ENCODE results near the gene PLEKHF1.
"Not testable (repeated sequence)": the region's sequence is repeated elsewhere in the genome, so short reads cannot be mapped to it uniquely, and the experiment has no call there.

PLEKHF1 gene

DNA sequence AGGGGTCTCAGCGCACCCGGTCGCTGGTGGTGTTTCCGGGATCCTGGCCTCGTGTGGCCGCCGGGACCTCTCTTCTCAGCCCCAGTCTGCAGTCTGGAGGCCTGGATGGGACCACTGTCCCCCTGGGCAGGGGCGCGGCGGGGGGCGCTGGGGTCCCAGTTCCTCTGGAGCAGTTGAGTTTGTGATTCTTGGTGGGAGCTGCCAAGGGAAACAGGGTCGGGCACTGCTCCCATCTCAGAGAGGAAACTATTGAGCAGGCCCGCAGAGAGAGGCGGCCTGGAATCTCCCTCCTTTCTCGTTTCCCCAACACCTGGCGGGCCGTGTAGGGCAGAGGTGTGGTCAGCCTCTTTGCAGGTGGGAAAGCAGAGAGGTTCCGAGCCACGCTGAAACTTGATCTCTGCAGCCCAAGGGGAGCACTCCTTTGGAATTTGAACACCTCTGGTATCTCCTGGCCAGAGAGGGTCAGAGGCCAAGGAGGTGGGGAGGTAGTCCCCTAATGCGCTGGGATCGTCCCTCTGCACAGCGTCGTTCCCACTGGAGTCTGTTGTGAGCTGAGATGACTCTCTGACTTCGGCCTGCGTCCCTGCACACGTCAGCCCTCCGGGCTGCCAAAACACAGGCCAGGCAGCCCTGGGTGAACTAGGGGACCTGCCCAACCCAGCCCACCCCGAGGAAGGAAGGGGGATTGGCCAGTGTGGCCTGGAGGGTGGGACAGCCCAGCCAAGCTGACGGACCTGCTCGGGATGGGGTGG lies 741 bp downstream of the PLEKHF1 start:
- DNase-seq, result peak in 1 of 3 experiments; percentile 15

GRCh38 chr19:29666578-29667386 lies 1.5 kb downstream of the PLEKHF1 start:
- DNase-seq, result no peak

DNA sequence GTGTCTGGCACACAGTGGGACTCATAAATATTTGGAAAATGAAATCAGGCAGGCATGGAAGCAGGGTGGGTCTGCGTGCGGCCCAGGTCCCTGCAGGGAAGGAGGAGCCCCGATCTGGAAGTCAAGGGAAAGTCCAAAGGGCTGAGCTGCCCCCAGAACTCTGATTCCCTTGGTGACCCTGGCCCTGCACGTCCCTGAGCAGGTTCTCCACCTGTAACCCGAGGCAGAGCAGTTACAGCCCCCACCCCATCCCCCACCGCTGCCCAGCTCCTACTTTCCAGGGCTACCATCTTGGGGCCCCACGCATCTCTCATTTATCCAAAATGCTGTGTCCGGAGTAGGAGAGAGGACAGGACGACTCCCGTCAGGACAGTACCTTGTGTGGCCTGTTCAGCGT lies 2.1 kb downstream of the PLEKHF1 start:
- no peak for DNase-seq

DNA sequence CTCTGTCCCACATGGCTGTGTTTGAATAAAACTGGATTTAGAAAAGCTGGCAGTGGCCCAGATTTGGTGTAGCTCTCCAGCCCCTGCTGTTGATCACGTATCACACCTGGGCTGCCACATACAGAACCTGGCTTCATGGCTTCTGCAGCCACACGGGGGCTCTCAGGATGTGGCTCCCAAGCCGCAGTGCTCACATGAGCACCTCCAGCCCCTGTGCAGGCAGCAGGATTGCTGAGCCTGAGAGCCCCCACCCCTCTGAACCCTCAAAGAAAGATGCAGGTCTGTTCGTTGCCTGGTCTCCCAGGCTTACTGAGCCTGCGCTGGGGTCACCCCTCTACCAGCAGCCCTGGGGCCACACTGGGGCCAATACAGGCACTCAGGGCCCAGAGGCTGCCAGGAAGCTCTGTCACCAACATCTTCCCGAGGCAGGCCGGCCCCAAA lies 2.7 kb downstream of the PLEKHF1 start:
- DNase-seq, result no peak

- DNase-seq, result no peak
Measured at GRCh38 chr19:29668746-29669609, 3.7 kb downstream of the PLEKHF1 start.

DNA sequence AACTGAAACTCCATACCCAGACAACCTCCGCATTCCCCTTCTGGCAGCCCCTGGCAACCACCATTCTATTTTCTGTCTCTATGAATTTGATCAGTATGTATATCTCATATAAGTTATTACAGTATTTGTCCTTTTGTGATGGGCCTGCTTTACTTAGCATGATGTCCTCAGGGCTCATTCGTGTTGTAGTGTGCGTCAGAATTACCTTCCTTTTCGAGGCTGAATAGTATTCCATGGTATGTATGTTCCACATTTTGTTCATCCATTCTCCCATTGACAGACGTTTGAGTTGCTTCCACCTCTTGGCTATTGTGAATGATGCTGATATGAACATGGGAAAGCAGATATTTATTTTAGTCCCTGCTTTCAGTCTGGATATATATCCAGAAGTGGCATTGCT lies 5.0 kb downstream of the PLEKHF1 start:
- DNase-seq, result no peak

DNA sequence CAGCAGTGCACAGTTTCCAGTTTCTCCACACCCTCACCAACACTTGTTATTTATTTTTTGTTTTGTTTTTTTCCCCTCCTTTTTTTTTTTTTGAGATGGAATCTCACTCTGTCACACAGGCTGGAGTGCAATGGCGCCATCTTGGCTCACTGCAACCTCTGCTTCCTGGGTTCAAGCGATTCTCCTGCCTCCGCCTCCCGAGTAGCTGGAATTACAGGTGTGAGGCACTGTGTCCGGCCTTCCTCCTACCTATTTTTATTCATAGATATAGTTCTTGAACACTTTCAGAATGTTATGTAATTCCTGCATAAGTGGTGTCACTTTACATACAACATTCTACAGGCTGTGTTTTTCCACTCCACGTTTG lies 5.7 kb downstream of the PLEKHF1 start:
- DNase-seq, result not testable (repeated sequence)

- DNase-seq, result peak in 1 of 3 experiments; percentile 22
Measured at GRCh38 chr19:29671393-29672160, 6.3 kb downstream of the PLEKHF1 start.

DNA sequence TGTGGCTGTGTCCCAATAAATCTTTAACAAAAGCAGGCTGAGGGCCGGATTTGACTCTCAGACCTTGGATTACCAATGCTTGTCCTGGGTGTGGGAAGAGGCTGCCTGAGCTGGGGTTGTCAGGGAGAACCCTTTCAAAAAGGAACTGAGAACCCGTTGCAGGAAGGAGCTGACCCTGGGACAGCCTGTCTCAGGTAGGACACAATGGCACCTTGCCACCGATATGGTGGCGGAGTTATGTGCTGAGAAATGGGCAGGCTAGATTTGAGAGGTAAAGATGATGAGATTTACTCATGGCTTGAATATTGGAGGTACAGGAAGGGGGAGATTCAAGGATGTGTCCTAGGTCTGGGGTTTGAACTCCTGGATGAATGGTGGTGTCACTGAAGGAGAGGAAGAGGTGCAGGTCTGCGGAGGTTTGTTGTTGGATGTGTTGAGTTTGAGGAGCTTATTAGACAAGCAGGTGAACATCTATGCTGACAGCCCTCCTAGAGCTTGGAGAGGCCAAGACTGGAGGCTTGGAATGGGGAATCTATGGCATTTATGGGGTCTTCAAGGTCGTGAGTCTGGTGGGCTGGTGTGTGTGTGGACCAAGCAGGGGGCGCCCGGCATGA lies 7.2 kb downstream of the PLEKHF1 start:
- no peak for DNase-seq

GRCh38 chr19:29672933-29673336 lies 7.7 kb downstream of the PLEKHF1 start:
- DNase-seq, result no peak

DNA sequence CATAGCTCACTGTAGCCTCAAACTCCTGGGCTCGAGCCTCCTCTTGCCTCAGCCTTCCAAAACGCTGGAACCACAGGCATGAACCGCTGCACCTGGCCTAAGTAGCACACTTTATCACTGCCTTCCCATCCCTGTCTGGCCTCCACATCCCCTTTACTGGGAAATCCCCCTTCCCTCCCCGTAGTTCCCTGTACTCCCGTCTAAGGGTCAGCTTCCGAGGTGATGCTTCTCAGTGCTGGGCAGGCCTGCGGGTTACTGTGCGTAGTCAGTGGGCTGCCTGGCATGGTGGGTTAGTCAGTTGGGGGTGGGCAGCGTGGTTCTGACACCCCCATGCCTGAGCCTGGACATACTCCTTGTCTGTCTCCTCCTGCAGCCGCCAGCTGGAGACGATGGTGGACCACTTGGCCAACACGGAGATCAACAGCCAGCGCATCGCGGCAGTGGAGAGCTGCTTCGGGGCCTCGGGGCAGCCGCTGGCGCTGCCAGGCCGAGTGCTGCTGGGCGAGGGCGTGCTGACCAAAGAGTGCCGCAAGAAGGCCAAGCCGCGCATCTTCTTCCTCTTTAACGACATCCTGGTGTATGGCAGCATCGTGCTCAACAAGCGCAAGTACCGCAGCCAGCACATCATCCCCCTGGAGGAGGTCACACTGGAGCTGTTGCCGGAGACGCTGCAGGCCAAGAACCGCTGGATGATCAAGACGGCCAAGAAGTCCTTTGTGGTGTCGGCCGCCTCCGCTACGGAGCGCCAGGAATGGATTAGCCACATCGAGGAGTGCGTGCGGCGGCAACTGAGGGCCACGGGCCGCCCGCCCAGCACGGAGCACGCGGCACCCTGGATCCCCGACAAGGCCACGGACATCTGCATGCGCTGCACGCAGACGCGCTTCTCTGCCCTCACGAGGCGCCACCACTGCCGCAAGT lies 8.4 kb downstream of the PLEKHF1 start:
- no peak for DNase-seq

DNA sequence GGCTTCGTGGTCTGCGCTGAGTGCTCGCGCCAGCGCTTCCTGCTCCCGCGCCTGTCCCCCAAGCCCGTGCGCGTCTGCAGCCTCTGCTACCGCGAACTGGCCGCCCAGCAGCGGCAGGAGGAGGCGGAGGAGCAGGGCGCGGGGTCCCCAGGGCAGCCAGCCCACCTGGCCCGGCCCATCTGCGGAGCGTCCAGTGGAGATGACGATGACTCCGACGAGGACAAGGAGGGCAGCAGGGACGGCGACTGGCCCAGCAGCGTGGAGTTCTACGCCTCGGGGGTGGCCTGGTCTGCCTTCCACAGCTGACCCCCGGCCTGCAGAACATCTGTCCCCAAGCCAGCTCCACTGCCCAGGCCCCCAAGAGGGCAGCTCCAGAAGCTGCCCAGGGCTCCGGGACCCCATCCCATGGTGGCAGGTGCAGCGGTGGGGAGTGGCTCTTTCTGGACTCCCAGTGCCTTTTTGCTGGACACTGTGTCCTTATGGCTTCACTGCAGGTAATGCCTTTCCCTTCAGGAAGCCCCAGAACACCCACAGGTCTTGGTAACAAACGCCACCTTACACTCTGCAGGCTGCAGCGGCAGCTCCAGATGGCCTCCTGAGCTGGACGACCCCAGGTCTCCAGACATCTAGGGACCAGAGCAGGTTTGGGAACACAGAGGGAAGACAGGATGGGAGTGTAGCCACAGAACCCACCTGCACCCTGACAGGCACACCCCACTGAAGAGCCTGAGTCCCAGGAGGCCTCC lies 9.3 kb downstream of the PLEKHF1 start:
- no peak for DNase-seq

DNA sequence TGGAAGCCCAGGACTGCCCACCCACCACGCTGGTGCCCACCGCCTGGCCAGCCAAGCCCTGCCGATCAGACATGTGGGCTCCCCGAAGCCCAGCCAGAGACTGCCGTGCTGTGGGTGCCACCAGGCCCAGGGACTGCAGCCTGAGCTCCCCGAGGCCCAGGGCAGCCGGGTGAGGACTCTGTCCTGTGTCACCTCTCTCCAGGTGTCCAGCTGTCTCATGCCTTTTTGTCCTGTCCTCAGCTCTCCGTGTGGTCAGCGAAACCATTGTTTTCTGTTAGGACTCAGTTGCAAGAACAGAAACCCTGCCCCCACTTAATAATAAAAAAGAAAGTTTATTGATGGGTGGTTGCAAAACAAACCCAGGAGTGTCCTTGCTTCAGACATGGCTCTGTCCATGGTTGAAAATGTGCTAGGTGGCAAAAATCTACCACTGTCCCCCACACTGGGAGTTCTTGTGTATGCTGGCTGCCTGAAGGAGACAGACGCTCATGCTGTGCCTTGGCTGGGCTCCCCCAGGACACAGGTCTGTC lies 9.9 kb downstream of the PLEKHF1 start:
- DNase-seq, result no peak

- no peak for DNase-seq
Measured at GRCh38 chr19:29675650-29676186, 10.5 kb downstream of the PLEKHF1 start.

- DNase-seq, result no peak
Measured at GRCh38 chr19:29676586-29676985, 11.3 kb downstream of the PLEKHF1 start.

DNA sequence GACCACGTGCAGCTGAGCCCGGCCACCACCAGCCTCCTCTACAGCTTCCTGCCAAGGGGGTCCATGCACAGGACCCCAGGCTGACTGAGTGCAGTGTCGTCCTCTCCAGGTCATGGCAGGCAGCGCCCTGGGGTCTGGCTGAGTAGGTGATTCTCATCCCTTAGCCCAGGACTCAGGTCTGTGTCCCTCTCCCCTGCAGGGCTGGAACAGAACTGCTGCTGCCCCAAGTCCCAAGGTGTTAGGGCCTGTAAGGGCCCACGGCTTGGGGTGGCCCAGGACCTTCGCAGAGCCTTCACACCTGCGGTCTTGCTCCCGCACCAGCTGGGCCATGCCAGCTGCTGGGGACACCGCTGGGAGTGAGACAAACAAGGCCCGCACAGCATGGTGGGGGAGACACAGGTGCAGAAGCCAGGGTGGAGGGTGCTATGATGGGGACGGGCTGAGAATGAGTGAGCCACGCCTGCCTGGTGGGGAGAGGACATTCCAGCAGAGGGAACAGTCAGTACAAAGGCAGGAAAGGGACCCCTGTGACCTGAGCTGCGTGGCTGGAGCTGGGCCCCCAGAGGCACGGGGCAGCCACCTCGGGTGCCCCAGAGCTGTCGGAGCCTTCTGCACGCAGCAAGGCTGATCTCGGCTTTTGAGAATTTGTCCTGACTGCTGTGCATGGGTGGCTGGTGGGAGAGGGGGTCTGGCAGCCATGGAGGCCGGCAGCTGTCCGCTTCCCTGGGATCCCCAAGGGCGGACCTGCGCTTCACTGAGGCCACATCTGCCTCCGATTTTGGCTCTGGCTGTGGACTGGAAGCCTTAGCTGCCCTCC lies 11.9 kb downstream of the PLEKHF1 start:
- no peak for DNase-seq

GRCh38 chr19:29678484-29679106 lies 13.3 kb downstream of the PLEKHF1 start:
- DNase-seq, result no peak

DNA sequence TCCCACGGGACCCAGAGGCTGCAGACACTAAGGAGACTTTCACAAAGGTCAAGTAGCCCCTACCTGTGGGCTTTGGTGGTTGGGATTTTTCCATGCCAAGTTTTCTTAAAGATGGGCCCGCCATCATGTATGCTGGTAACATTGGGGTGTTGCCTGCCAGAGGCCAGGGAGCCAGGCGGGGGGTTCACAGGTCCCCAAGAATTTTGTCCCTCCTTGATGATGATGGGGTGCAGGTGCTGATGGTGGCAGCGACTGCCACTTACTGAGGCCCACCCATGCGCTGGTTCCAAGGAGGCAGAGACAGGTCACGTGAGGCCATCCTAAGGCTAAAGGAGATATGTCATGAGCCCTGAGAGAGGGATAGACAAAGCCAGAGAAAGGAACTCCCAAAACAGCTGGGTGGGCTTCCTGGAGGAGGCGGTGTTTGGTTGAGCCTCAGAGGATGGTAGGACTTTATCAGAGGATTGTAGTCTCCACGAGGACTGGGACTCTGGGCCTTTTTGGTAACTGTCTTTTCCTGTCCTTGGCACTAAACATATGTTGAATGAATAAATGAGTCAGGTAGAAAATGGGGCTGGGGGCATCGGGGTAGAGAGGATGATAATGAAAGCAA lies 14.4 kb downstream of the PLEKHF1 start:
- no peak for DNase-seq

Data from NCI-H1417 (cell line).